Stimulated activated CD8-positive, alpha-beta memory T cell treated with anti-CD3 and anti-CD28 coated beads, Interleukin-15, amount 100 ng/mL, for 1 hour (primary cell): ENCODE results near the gene KHDRBS2.

Experiments used
- DNase-seq: peaks from one replicate; pipeline ENCODE4 v3.0.0-alpha.2; 2020; ENCODE audit warnings: low read depth

The KHDRBS2 gene

GRCh38 chr6:62285612-62286469 is at the start of gene KHDRBS2:
TSS of gene KHDRBS2 (minus strand) at chr6:62286225.
- no peak for DNase-seq

GRCh38 chr6:62328607-62329006 is 42.6 kb upstream of the KHDRBS2 start:
- no peak for DNase-seq

- DNase-seq: no peak
Measured at GRCh38 chr6:62324834-62325233, 38.8 kb upstream of the KHDRBS2 start.

- no peak for DNase-seq
Measured at GRCh38 chr6:62323818-62324431, 37.9 kb upstream of the KHDRBS2 start.

GRCh38 chr6:62298745-62299392 is 12.8 kb upstream of the KHDRBS2 start:
- no peak for DNase-seq

- no peak for DNase-seq
Measured at GRCh38 chr6:62296541-62296940, 10.5 kb upstream of the KHDRBS2 start.

- no peak for DNase-seq
Measured at GRCh38 chr6:62288974-62289373, 2.9 kb upstream of the KHDRBS2 start.

GRCh38 chr6:62288562-62288961 is 2.5 kb upstream of the KHDRBS2 start:
- DNase-seq: no peak

GRCh38 chr6:62286470-62286843 is 432 bp upstream of the KHDRBS2 start:
- no peak for DNase-seq

- DNase-seq: no peak
Measured at GRCh38 chr6:62284725-62285124, 1.3 kb downstream of the KHDRBS2 start.

- no peak for DNase-seq
Measured at GRCh38 chr6:62283796-62284411, 2.1 kb downstream of the KHDRBS2 start.

GRCh38 chr6:62283365-62283764 is 2.7 kb downstream of the KHDRBS2 start:
- DNase-seq: no peak

GRCh38 chr6:62280099-62280498 is 5.9 kb downstream of the KHDRBS2 start:
- DNase-seq: no peak

- no peak for DNase-seq
Measured at GRCh38 chr6:62272114-62272513, 13.9 kb downstream of the KHDRBS2 start.

GRCh38 chr6:62265906-62266525 is 20.0 kb downstream of the KHDRBS2 start:
- DNase-seq: no peak

GRCh38 chr6:62262283-62262682 is 23.7 kb downstream of the KHDRBS2 start:
- no peak for DNase-seq

GRCh38 chr6:62246087-62246486 is 39.9 kb downstream of the KHDRBS2 start:
- no peak for DNase-seq

- no peak for DNase-seq
Measured at GRCh38 chr6:62236784-62237183, 49.2 kb downstream of the KHDRBS2 start.

GRCh38 chr6:62229231-62229630 is 56.8 kb downstream of the KHDRBS2 start:
- DNase-seq: no peak

- no peak for DNase-seq
Measured at GRCh38 chr6:62217866-62218265, 68.2 kb downstream of the KHDRBS2 start.

GRCh38 chr6:62202078-62202477 is 83.9 kb downstream of the KHDRBS2 start:
- DNase-seq: no peak

GRCh38 chr6:62192593-62192992 is 93.4 kb downstream of the KHDRBS2 start:
- no peak for DNase-seq
